Right lobe of liver (tissue), 6 donors: Measurements from ENCODE around the gene PRND. TPM values are rescaled to one million over a fixed set of nuclear protein-coding genes. Genes with fewer than 3 reads are reported as not detected.
"Not testable (repeated sequence)": the region's sequence is repeated elsewhere in the genome, so short reads cannot be mapped to it uniquely, and the experiment has no call there.

Experiments used
- ATAC-seq, 4 donors: fragments of 200-7000 bp; cut with Tn5 transposase; one replicate each; pipeline ENCODE4 v1.9.1; 2020; ENCODE audit warnings: mild to moderate bottlenecking in 4 of 4, moderate library complexity in 4 of 4
- DNase-seq, 3 donors: peaks; one replicate each; pipeline ENCODE4 v3.0.0-alpha.2; 2020
- H3K27ac ChIP-seq, 3 donors: fragments of 200-600 bp; one replicate each; pipeline ENCODE4 v1.8.0; 2022
- H3K27me3 ChIP-seq, 2 donors: fragments of 200-600 bp; one replicate each; pipeline ENCODE4 v1.8.0; 2022
- H3K36me3 ChIP-seq, 4 donors: fragments of 200-600 bp; sonication (generic) in 1 of 4; one replicate each; pipeline versions ENCODE4 v1.5.1 to v1.8.0; 2017 to 2022; ENCODE audit warnings: control low read depth in 1 of 4
- H3K4me1 ChIP-seq, 4 donors: fragments of 200-600 bp; sonication (generic) in 1 of 4; one replicate each; pipeline versions ENCODE4 v1.5.1 to v1.8.0; 2017 to 2022; ENCODE audit warnings: control low read depth in 1 of 4
- H3K4me3 ChIP-seq, 3 donors: fragments of 200-600 bp; one replicate each; pipeline ENCODE4 v1.8.0; 2022
- H3K9me3 ChIP-seq, 4 donors: fragments of 200-600 bp; sonication (generic) in 1 of 4; one replicate each; pipeline versions ENCODE4 v1.5.1 to v1.8.0; 2017 to 2022; ENCODE audit warnings: control low read depth in 1 of 4
- POLR2A ChIP-seq: fragments of 450-650 bp; IDR thresholded peaks from one replicate; pipeline ENCODE4 v1.6.1; 2017; ENCODE audit warnings: antibody characterized with exemption, mild to moderate bottlenecking
- WGBS: methylation state at CpG from one replicate; pipeline ENCODE4 v1.1.6; 2018; ENCODE audit warnings: low coverage, low lambda C conversion rate; ENCODE audit not compliant: insufficient coverage; ENCODE audit errors: missing lambda C conversion rate; 5-methylcytosine and 5-hydroxymethylcytosine counted together
- intact Hi-C, 2 donors: fragments of 100-400 bp; cut with DNase I; formaldehyde crosslinking; loops; one replicate each; pipeline versions ENCODE4 v1.11.2 to v1.14.1; 2022
- total RNA-seq, 6 experiments: library from RNA; depleted of rRNA in 2 of 6; stranded (reverse); fragments of >200 nt in 2 of 6; fragmentation: NEBNext Ultra II Directional in 3 of 6; extraction: Animal tissue kit (Norgen Biotek cat#: 25700) in 3 of 6; gene quantifications; one replicate each; pipeline versions ENCODE4 v1.1.0 to v1.2.4, GENCODE V29; 2016 to 2023
- TF ChIP-seq, protein P1 (sequence below), 4 donors: fragments of 200-600 bp in 3 of 4; fragments of 450-650 bp in 1 of 4; IDR thresholded peaks; one replicate each; pipeline versions ENCODE4 v1.5.1 to v1.8.0; 2016 to 2022; ENCODE audit warnings: antibody characterized with exemption in 4 of 4, mild to moderate bottlenecking in 2 of 4
- donor health status: DM: no; HTN: yes; CAD: no.
- donor health status: DM: no; HTN: no; CAD: no.
- donor health status: DM: no; HTN: no; CAD: no.
- donor health status: DM: no; HTN: yes; CAD: no.
- donor health status: DM: no; HTN: yes; CAD: no.

The PRND gene
- total RNA-seq, 6 experiments from 2014 or later = not detected

DNA sequence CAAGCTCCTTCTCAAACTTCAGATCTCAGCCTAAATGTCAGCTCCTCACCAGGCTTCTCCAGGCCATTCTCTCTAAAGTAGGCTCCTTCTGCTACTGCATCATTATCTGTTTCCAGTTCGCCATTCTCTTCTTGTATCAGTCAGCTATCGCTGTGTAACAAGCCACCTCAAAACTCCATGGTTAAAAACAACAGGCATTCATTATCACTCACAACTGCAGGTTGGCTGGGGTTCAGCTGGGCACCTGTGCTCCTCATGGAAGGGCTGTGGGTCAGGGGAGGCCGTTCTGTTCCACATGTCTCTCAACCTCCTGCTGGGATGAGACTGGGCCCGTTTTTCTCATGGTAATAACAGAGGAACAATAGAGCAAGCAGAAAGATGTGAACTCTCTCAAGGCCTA lies 28.7 kb downstream of the PRND start:
- ATAC-seq (no peak), DNase-seq (no peak)
- intact Hi-C loops = loop anchor here in 1 of 2 donors (10.0 kb wide), 1 partner anchor 334 kb away; no protein-coding TSS in a partner anchor
- Histone ChIP-seq H3K36me3 (no peaks in the 10 kb centered on the region), H3K27ac (no peak overlapping the region), H3K4me3 (no peak overlapping the region), H3K9me3 (no peaks in the 10 kb centered on the region), H3K27me3 (no peaks in the 10 kb centered on the region), H3K4me1 (no peaks in the 10 kb centered on the region)
- TF ChIP-seq, protein P1, sequence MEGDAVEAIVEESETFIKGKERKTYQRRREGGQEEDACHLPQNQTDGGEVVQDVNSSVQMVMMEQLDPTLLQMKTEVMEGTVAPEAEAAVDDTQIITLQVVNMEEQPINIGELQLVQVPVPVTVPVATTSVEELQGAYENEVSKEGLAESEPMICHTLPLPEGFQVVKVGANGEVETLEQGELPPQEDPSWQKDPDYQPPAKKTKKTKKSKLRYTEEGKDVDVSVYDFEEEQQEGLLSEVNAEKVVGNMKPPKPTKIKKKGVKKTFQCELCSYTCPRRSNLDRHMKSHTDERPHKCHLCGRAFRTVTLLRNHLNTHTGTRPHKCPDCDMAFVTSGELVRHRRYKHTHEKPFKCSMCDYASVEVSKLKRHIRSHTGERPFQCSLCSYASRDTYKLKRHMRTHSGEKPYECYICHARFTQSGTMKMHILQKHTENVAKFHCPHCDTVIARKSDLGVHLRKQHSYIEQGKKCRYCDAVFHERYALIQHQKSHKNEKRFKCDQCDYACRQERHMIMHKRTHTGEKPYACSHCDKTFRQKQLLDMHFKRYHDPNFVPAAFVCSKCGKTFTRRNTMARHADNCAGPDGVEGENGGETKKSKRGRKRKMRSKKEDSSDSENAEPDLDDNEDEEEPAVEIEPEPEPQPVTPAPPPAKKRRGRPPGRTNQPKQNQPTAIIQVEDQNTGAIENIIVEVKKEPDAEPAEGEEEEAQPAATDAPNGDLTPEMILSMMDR (IDR thresholded peaks at IDR 0.05) = no peak
- no peak for TF ChIP-seq POLR2A
- 54% methylated on average over 4 of the region's 4 CpGs for WGBS

DNA sequence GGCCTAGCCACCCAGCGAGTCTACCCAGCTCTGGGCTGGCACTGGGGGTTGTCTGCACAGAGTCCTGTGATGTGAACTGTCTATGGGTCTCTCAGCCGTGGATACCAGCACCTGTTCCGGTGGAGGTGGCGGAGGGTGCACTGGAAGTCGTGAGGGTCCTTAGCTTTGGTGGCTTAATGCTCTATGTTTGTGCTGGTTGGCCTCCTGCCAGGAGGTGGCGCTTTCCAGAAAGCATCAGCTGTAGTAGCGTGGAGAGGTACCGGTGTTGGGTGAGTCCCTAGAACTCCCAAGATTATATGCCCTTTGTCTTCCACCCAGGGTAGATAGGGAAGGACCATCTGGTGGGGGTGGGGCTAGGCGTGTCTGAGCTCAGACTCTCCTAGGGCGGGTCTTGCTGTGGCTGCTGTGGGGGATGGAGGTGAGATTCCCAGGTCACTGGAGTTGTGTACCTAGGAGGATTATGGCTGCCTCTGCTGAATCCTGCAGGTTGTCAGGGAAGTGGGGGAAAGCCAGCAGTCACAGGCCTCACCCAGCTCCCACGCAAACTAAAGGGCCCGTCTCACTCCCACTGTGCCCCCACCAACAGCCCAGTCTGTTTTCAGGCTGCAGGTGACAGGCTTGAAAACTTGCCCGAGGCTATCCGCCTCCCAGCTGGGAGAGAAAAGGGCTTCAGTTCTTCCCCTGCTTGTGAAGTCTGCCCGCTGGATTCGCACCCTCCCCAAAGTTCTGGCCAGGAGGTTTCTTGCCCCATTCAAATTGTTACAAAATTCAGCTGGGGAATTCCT lies 37.6 kb downstream of the PRND start:
- H3K27ac ChIP-seq, ATAC-seq, DNase-seq, H3K4me3 ChIP-seq, H3K36me3 ChIP-seq, H3K27me3 ChIP-seq, H3K9me3 ChIP-seq, H3K4me1 ChIP-seq: not testable (repeated sequence)
- TF ChIP-seq, protein P1 (IDR thresholded peaks at IDR 0.05) = peak in 1 of 4 donors; percentile 3
- intact Hi-C loops = loop anchor here in 1 of 2 donors (5.0 to 10.0 kb wide), 2 partner anchors 326 to 343 kb away; no protein-coding TSS in a partner anchor
- WGBS = 67% methylated on average over 3 of the region's 16 CpGs

DNA sequence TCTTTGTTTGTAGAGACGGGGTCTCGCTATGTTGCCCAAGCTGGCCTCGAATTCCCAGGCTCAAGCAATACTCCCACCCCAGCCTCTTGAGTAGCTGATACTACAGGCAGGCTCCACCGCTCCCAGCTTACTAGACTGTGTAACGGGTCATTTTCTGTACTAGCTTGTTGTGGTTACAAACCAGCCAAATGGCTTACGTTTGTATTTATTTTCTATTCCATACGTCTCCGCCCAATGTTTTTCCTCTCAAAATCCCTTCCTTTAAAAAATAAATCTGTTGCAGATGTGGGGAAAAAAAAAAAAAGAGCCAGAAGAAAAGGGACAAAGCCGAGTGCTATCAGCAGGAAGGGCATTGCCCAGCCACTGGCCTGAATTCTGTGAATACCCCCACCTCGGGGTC lies 41.6 kb downstream of the PRND start:
- intact Hi-C loops = no loop called here
- WGBS = 79% methylated on average over 10 of the region's 10 CpGs
- TF ChIP-seq, protein P1 (IDR thresholded peaks at IDR 0.05) = no peak
- no peak for TF ChIP-seq POLR2A

DNA sequence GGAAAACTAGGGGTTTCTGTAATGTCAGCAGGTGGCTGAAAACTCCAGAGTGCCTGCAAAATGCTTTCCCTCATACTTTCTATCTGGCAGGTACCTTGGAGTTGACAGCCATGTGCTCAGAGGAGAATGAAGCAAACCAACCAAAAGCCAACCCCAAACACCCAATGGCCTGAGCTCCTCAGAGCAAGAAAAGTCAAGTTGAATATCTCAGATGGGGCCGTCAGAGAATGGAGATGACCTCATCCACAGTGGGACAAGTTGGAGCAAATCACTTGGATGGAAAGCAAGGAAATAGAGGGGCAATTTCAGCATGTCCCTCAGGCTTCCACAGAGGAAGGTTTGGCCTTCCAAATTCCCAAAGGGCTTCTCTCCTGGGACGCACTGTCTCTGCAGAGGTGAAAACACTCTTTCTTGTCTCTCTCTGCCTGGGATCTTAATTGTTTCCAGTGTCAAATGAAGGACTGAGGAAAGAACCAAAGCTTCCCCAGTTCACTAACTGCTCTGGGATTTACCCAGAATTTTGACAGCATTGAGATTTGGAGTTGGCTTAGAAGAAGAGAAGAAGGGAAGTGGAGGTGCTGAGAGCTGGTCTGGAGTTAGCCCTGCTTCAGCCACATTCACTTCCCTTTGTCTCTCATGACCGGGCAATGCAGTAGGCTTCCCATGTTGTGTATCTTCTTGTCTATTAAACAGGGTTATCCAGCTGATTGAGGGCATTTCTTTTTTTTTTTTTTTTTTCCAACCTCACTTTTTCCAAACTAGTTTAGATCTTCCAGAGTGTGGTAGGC lies 42.2 kb downstream of the PRND start:
- H3K4me3 ChIP-seq = no peak overlapping the region
- H3K36me3 ChIP-seq = no peaks in the 10 kb centered on the region
- H3K9me3 ChIP-seq = no peaks in the 10 kb centered on the region
- ATAC-seq (peak in 2 of 4 donors; percentile 37 to 38), DNase-seq (no peak)
- no peaks in the 10 kb centered on the region for H3K27me3 ChIP-seq
- 73% methylated on average over 3 of the region's 3 CpGs for WGBS
- no peak for TF ChIP-seq POLR2A
- TF ChIP-seq, protein P1 (IDR thresholded peaks at IDR 0.05) = no peak
- no peak overlapping the region for H3K27ac ChIP-seq
- no peaks in the 10 kb centered on the region for H3K4me1 ChIP-seq
- intact Hi-C loops = no loop called here

More for the DNA sequence above, 41.6 kb downstream of the PRND start:
- DNase-seq (no peak), ATAC-seq (no peak)
- no peaks in the 10 kb centered on the region for H3K9me3 ChIP-seq
- H3K36me3 ChIP-seq = no peaks in the 10 kb centered on the region
- H3K4me3 ChIP-seq = no peak overlapping the region
- H3K27ac ChIP-seq = no peak overlapping the region
- no peaks in the 10 kb centered on the region for H3K4me1 ChIP-seq
- no peaks in the 10 kb centered on the region for H3K27me3 ChIP-seq
